ENCODE results near the gene IL12RB2. TPM values are rescaled to one million over a fixed set of nuclear protein-coding genes. Genes with fewer than 3 reads are reported as not detected.

The IL12RB2 gene
- total RNA-seq, 1 experiment from 2014 or later, result 0.22 TPM

- Histone ChIP-seq H3K9me2 (ENCODE audit: insufficient read depth) (no peaks in the 10 kb centered on the region), H2AFZ (ENCODE audit: low read depth, low read length, poor library complexity, severe bottlenecking) (no peak overlapping the region), H3K4me2 (ENCODE audit: low read length) (no peak overlapping the region), H3K27me3 (ENCODE audit: insufficient read depth, low read length) (no peaks in the 10 kb centered on the region), H3K4me1 (ENCODE audit: control insufficient read depth in 1 of 2, insufficient read depth in 2 of 2, low read length in 2 of 2) (no peaks in the 10 kb centered on the region), H3K4me3 (replicated peaks in 1 of 2; ENCODE audit: low read depth in 1 of 2, low read length in 2 of 2) (no peak overlapping the region), H3K79me2 (ENCODE audit: insufficient read depth, low read length) (no peaks in the 10 kb centered on the region), H4K20me1 (ENCODE audit: insufficient read depth) (no peaks in the 10 kb centered on the region), H3K9me3 (ENCODE audit: control insufficient read depth in 1 of 2, insufficient read depth in 1 of 2, low read depth in 1 of 2, low read length in 2 of 2) (no peaks in the 10 kb centered on the region), H3K9ac (ENCODE audit: low read length) (no peak overlapping the region), H3K36me3 (ENCODE audit: control insufficient read depth in 1 of 2, insufficient read depth in 2 of 2, low read length in 2 of 2) (no peaks in the 10 kb centered on the region), H3K27ac (ENCODE audit: low read depth, low read length) (no peak overlapping the region)
- TF ChIP-seq EZH2phosphoT487 (IDR thresholded peaks at IDR 0.05; ENCODE audit: borderline replicate concordance), result no peak
- peak in 1 of 3 experiments; percentile 20; a peak in 2 of 6 replicates for TF ChIP-seq CTCF (IDR thresholded peaks at IDR 0.05 in 2 of 3, conservative IDR thresholded peaks at IDR 0.05 in 1 of 3; ENCODE audit: borderline replicate concordance in 1 of 3, insufficient read depth in 1 of 3, low read depth in 2 of 3, low read length in 2 of 3)
- no peak for TF ChIP-seq ATF3 (IDR thresholded peaks at IDR 0.05)
- intact Hi-C loops (cut with micrococcal nuclease), result no loop called here
- peak; percentile 59 for ATAC-seq
- POLR2A ChIA-PET, result no interaction called here
- no TSS peak for BruUV-seq (replicated peaks)
- RAD21 ChIA-PET (ENCODE audit: low non-redundant PET in 1 of 2, low total read pairs in 2 of 2, uncharacterized antibody in 2 of 2, unreplicated experiment in 2 of 2), result interaction anchor here in 1 of 2 experiments (0.5 kb wide), 1 partner anchor 125 kb away, joined by 3 read pairs; no protein-coding TSS in a partner anchor
- CTCF ChIA-PET, result no interaction called here
- DNase-seq (ENCODE audit: low read depth, low spot score), result no peak
Observed at GRCh38 chr1:67298762-67299161, 8.9 kb upstream of the IL12RB2 start.

- no peaks in the 10 kb centered on the region for H3K27me3 ChIP-seq (ENCODE audit: insufficient read depth, low read length)
- no peaks in the 10 kb centered on the region for H3K9me3 ChIP-seq (ENCODE audit: control insufficient read depth in 1 of 2, insufficient read depth in 1 of 2, low read depth in 1 of 2, low read length in 2 of 2)
- H3K36me3 ChIP-seq (ENCODE audit: control insufficient read depth in 1 of 2, insufficient read depth in 2 of 2, low read length in 2 of 2), result no peaks in the 10 kb centered on the region
- H3K9ac ChIP-seq (ENCODE audit: low read length), result no peak overlapping the region
- no peaks in the 10 kb centered on the region for H3K9me2 ChIP-seq (ENCODE audit: insufficient read depth)
- H3K4me3 ChIP-seq (replicated peaks in 1 of 2; ENCODE audit: low read depth in 1 of 2, low read length in 2 of 2), result no peak overlapping the region
- ATAC-seq (no peak), DNase-seq (ENCODE audit: low read depth, low spot score) (no peak)
- intact Hi-C loops (cut with micrococcal nuclease), result no loop called here
- no peaks in the 10 kb centered on the region for H3K4me1 ChIP-seq (ENCODE audit: control insufficient read depth in 1 of 2, insufficient read depth in 2 of 2, low read length in 2 of 2)
- H3K27ac ChIP-seq (ENCODE audit: low read depth, low read length), result no peak overlapping the region
- no peak overlapping the region for H3K4me2 ChIP-seq (ENCODE audit: low read length)
- H3K79me2 ChIP-seq (ENCODE audit: insufficient read depth, low read length), result no peaks in the 10 kb centered on the region
- TF ChIP-seq ZBTB33 (IDR thresholded peaks at IDR 0.05; ENCODE audit: extremely low read depth, insufficient replicate concordance, low read length), result no peak
- TF ChIP-seq TCF7L2 (IDR thresholded peaks at IDR 0.05; ENCODE audit: borderline replicate concordance, extremely low read depth, insufficient read depth, insufficient read length), result no peak
- no peak for TF ChIP-seq EZH2 (IDR thresholded peaks at IDR 0.05)
- TF ChIP-seq SRF (IDR thresholded peaks at IDR 0.05; ENCODE audit: low read depth), result no peak
- no peak for TF ChIP-seq POLR2A (IDR thresholded peaks at IDR 0.05; ENCODE audit: borderline replicate concordance, extremely low read depth, insufficient read depth, insufficient read length)
- TF ChIP-seq SIN3A (IDR thresholded peaks at IDR 0.05; ENCODE audit: low read depth), result no peak
- no peak for TF ChIP-seq POLR2AphosphoS5 (IDR thresholded peaks at IDR 0.05; ENCODE audit: low read depth, low read length)
- no peak for TF ChIP-seq FOSL1 (IDR thresholded peaks at IDR 0.05; ENCODE audit: low read depth)
- RAD21 ChIA-PET (ENCODE audit: low non-redundant PET in 1 of 2, low total read pairs in 2 of 2, uncharacterized antibody in 2 of 2, unreplicated experiment in 2 of 2), result interaction anchor here in 1 of 2 experiments (0.5 kb wide), 1 partner anchor 124 kb away, joined by 3 read pairs; no protein-coding TSS in a partner anchor
- no TSS peak for BruUV-seq (replicated peaks)
- POLR2A ChIA-PET, result no interaction called here
- CTCF ChIA-PET, result no interaction called here
- no peaks in the 10 kb centered on the region for H4K20me1 ChIP-seq (ENCODE audit: insufficient read depth)
- no peak overlapping the region for H2AFZ ChIP-seq (ENCODE audit: low read depth, low read length, poor library complexity, severe bottlenecking)
Observed at GRCh38 chr1:67299296-67299695, 8.4 kb upstream of the IL12RB2 start.
